HG02798 (cell line): Measurements from ENCODE around the gene SLC22A12.
"Not testable (repeated sequence)": the region's sequence is repeated elsewhere in the genome, so short reads cannot be mapped to it uniquely, and the experiment has no call there.

ENCODE experiments used
- ATAC-seq: cut with Tn5 transposase; IDR thresholded peaks from one replicate; pipeline ENCODE4 v1.9.1; 2021; ENCODE audit warnings: mild to moderate bottlenecking; ENCODE audit not compliant: unreplicated experiment, poor library complexity

Gene SLC22A12

GRCh38 chr11:64590763-64591221 is at the start of gene SLC22A12:
Gene SLC22A12 (plus strand): TSS chr11:64591220. CDS start chr11:64591557, 337 bp downstream.
- ATAC-seq = no peak

GRCh38 chr11:64542172-64543125 is 48.6 kb upstream of the SLC22A12 start:
- ATAC-seq = no peak

- ATAC-seq = no peak
Observed at GRCh38 chr11:64543818-64544217, 47.2 kb upstream of the SLC22A12 start.

GRCh38 chr11:64544616-64545296 is 46.3 kb upstream of the SLC22A12 start:
- no peak for ATAC-seq

GRCh38 chr11:64545619-64546018 is 45.4 kb upstream of the SLC22A12 start:
- ATAC-seq = no peak

- no peak for ATAC-seq
Observed at GRCh38 chr11:64546176-64546575, 44.8 kb upstream of the SLC22A12 start.

GRCh38 chr11:64546600-64546999 is 44.4 kb upstream of the SLC22A12 start:
- no peak for ATAC-seq

GRCh38 chr11:64549969-64550368 is 41.1 kb upstream of the SLC22A12 start:
- no peak for ATAC-seq

GRCh38 chr11:64553554-64554201 is 37.3 kb upstream of the SLC22A12 start:
- no peak for ATAC-seq

- ATAC-seq = no peak
Observed at GRCh38 chr11:64556044-64556720, 34.8 kb upstream of the SLC22A12 start.

- no peak for ATAC-seq
Observed at GRCh38 chr11:64556721-64557250, 34.2 kb upstream of the SLC22A12 start.

GRCh38 chr11:64558065-64558745 is 32.8 kb upstream of the SLC22A12 start:
- no peak for ATAC-seq

- no peak for ATAC-seq
Observed at GRCh38 chr11:64558869-64559268, 32.2 kb upstream of the SLC22A12 start.

GRCh38 chr11:64559351-64560138 is 31.5 kb upstream of the SLC22A12 start:
- no peak for ATAC-seq

- ATAC-seq = no peak
Observed at GRCh38 chr11:64560139-64560771, 30.8 kb upstream of the SLC22A12 start.

GRCh38 chr11:64560941-64561340 is 30.1 kb upstream of the SLC22A12 start:
- no peak for ATAC-seq

GRCh38 chr11:64561429-64561828 is 29.6 kb upstream of the SLC22A12 start:
- not testable (repeated sequence) for ATAC-seq
